ENCODE results near the gene FBXL20. TPM values are rescaled to one million over a fixed set of nuclear protein-coding genes. Genes with fewer than 3 reads are reported as not detected.
"Not testable (repeated sequence)": the region's sequence is repeated elsewhere in the genome, so short reads cannot be mapped to it uniquely, and the experiment has no call there.

Gene FBXL20
- polyA plus RNA-seq, 1 experiment: 5.7 TPM

DNA sequence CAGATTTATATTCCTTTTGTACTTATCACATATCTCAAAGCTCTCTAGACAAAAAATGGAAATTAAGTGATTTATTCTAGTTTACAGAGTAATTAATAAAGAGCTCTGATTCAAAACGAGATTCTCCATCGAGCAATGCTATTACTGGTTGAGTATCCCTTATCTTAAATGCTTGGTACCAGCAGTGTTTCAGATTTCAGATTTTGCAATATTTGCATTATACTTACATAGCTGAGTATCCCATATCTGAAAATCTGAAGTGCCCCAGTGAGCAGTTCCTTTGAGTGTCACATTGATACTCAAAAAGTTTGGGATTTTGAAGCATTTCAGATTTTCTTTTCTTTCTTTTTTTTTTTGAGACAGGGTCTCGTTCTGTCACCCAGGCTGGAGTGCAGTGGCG lies 118.3 kb downstream of the FBXL20 start:
- no peak overlapping the region for H3K27ac ChIP-seq (ENCODE audit: low read depth, low read length)
- H3K9me3 ChIP-seq (ENCODE audit: control insufficient read depth, insufficient read depth, low read length): no peaks in the 10 kb centered on the region
- TF ChIP-seq CTCF (IDR thresholded peaks at IDR 0.05; ENCODE audit: low read depth, low read length): no peak
- POLR2A ChIA-PET: no interaction called here
- H3K4me3 ChIP-seq (ENCODE audit: low read depth, low read length): no peak overlapping the region
- no peaks in the 10 kb centered on the region for H3K27me3 ChIP-seq (ENCODE audit: control insufficient read depth, insufficient read depth, low read length)
- CTCF ChIA-PET: interaction anchor here (1.1 to 1.8 kb wide), 2 partner anchors 12 to 118 kb away, joined by 3 to 8 read pairs; no protein-coding TSS in a partner anchor
- DNase-seq (ENCODE audit: low read depth, low spot score): no peak

DNA sequence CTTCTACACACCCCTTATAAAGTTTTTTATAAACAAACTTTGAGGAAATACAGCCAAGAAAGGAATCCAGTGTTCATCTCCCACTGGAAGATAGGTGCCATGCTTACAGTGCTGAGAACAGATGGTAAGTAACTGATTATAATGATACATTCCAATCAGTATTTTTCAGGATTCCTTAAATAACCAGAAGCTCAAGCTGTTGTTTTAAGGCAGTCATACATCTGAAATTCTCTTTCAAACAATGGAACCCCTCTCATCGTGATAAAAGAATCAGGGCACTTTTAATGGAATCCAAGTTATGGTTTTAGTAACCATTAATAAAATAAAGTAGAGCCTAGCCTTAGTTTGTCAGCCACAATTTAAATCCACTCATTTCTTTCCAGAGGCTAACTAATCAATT lies 119.6 kb downstream of the FBXL20 start:
- TF ChIP-seq CTCF (IDR thresholded peaks at IDR 0.05; ENCODE audit: low read depth, low read length): no peak
- POLR2A ChIA-PET: no interaction called here
- Histone ChIP-seq H3K27ac (ENCODE audit: low read depth, low read length) (no peak overlapping the region), H3K9me3 (ENCODE audit: control insufficient read depth, insufficient read depth, low read length) (no peaks in the 10 kb centered on the region), H3K27me3 (ENCODE audit: control insufficient read depth, insufficient read depth, low read length) (no peaks in the 10 kb centered on the region), H3K4me3 (ENCODE audit: low read depth, low read length) (no peak overlapping the region)
- DNase-seq (ENCODE audit: low read depth, low spot score): peak; percentile 6
- CTCF ChIA-PET: interaction anchor here (0.6 to 1.6 kb wide), 2 partner anchors 12 to 16 kb away, joined by 4 to 8 read pairs; no protein-coding TSS in a partner anchor

- CTCF ChIA-PET; H3K4me3 ChIP-seq (ENCODE audit: low read depth, low read length); DNase-seq (ENCODE audit: low read depth, low spot score); H3K27ac ChIP-seq (ENCODE audit: low read depth, low read length); H3K9me3 ChIP-seq (ENCODE audit: control insufficient read depth, insufficient read depth, low read length); H3K27me3 ChIP-seq (ENCODE audit: control insufficient read depth, insufficient read depth, low read length): not testable (repeated sequence)
- POLR2A ChIA-PET: interaction anchor here (0.7 kb wide), 1 partner anchor 1718 kb away, joined by 7 read pairs; no protein-coding TSS in a partner anchor
Observed at GRCh38 chr17:39278246-39278645, 123.2 kb downstream of the FBXL20 start.

GRCh38 chr17:39277110-39277509 lies 124.3 kb downstream of the FBXL20 start:
- no peaks in the 10 kb centered on the region for H3K9me3 ChIP-seq (ENCODE audit: control insufficient read depth, insufficient read depth, low read length)
- H3K27me3 ChIP-seq (ENCODE audit: control insufficient read depth, insufficient read depth, low read length): no peaks in the 10 kb centered on the region
- no peak for DNase-seq (ENCODE audit: low read depth, low spot score)
- CTCF ChIA-PET: no interaction called here
- no peak overlapping the region for H3K27ac ChIP-seq (ENCODE audit: low read depth, low read length)
- POLR2A ChIA-PET: no interaction called here
- no peak for TF ChIP-seq CTCF (IDR thresholded peaks at IDR 0.05; ENCODE audit: low read depth, low read length)
- no peak overlapping the region for H3K4me3 ChIP-seq (ENCODE audit: low read depth, low read length)

DNA sequence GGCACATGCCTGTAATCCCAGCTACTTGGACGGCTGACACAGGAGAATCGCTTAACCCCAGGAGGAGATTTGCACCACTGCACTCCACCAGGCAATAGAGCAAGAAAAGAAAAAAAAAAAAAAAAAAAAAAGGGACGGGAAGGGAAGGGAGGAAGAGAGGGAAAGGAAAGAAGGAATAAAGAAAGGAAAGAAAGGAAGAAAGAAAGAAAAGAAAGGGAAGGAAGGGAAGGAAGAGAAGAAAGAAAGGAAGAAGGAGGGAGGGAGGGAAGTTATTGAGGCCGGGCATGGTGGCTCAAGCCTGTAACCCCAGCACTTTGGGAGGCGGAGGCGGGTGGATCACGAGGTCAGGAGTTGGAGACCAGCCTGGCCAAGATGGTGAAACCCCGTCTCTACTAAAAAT lies 125.3 kb downstream of the FBXL20 start:
- ChIA-PET CTCF (interaction anchor here (1.4 kb wide), 1 partner anchor 40 kb away, joined by 4 read pairs; no protein-coding TSS in a partner anchor), POLR2A (no interaction called here)
- H3K27ac ChIP-seq (ENCODE audit: low read depth, low read length): no peak overlapping the region
- H3K9me3 ChIP-seq (ENCODE audit: control insufficient read depth, insufficient read depth, low read length): no peaks in the 10 kb centered on the region
- TF ChIP-seq CTCF (IDR thresholded peaks at IDR 0.05; ENCODE audit: low read depth, low read length): no peak
- H3K27me3 ChIP-seq (ENCODE audit: control insufficient read depth, insufficient read depth, low read length): no peaks in the 10 kb centered on the region
- no peak overlapping the region for H3K4me3 ChIP-seq (ENCODE audit: low read depth, low read length)
- no peak for DNase-seq (ENCODE audit: low read depth, low spot score)

Data from AG04450 (cell line).